GM10847 (cell line): Measurements from ENCODE around the gene TPO.

Experiments used
- POLR2A ChIP-seq: IDR thresholded peaks from 2 replicates; pipeline ENCODE4 v1.6.1; 2011; ENCODE audit not compliant: insufficient read length; ENCODE audit errors: extremely low read depth

The TPO gene

GRCh38 chr2:1460851-1461418 is 47.7 kb downstream of the TPO start:
- no peak for TF ChIP-seq POLR2A

GRCh38 chr2:1461507-1462390 is 48.5 kb downstream of the TPO start:
- TF ChIP-seq POLR2A, result no peak

GRCh38 chr2:1462994-1463393 is 49.7 kb downstream of the TPO start:
- no peak for TF ChIP-seq POLR2A

DNA sequence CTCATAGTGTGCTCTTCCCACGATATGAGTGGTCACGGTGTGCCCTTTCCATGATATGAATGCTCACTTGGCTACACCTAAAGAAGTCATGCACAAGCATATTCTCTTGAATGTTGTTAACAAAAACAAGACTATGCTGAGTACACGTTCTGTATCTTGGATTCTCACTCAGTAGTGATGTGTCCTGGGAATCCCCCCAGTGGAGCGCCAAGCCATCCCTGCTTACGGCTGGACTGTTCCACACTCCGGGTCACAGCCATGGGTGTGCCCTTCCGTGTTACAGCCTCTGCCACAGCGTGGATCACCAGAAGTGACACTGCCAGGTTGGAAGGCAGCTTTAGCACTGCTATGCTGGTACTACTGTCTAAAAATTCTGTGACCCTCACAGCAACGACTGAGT is 59.1 kb downstream of the TPO start:
- TF ChIP-seq POLR2A, result no peak

GRCh38 chr2:1476617-1477195 is 63.4 kb downstream of the TPO start:
- TF ChIP-seq POLR2A, result no peak

DNA sequence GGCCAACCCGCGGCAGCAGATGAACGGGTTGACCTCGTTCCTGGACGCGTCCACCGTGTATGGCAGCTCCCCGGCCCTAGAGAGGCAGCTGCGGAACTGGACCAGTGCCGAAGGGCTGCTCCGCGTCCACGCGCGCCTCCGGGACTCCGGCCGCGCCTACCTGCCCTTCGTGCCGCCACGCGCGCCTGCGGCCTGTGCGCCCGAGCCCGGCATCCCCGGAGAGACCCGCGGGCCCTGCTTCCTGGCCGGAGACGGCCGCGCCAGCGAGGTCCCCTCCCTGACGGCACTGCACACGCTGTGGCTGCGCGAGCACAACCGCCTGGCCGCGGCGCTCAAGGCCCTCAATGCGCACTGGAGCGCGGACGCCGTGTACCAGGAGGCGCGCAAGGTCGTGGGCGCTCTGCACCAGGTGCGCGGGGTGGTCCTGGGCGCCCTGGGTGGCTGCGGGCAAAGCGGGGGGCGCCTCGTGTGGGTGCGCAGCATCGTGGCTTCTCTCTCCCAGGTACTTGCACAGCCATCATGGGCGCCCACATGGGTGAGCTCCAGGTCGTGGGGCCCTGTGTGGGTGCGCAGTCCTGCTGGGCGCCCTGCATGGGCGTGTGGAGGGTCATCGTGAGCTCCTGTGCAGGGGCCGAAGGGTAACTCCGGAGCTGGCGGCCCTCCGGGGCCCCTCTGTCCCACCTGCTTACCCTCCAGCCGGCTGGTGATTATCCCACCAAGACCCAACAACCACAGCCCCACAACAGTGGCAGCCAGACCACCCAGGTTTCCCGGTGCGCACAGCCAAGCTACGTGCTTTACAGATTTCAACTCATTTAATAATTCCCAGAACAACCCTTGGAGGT is 64.2 kb downstream of the TPO start:
- no peak for TF ChIP-seq POLR2A

DNA sequence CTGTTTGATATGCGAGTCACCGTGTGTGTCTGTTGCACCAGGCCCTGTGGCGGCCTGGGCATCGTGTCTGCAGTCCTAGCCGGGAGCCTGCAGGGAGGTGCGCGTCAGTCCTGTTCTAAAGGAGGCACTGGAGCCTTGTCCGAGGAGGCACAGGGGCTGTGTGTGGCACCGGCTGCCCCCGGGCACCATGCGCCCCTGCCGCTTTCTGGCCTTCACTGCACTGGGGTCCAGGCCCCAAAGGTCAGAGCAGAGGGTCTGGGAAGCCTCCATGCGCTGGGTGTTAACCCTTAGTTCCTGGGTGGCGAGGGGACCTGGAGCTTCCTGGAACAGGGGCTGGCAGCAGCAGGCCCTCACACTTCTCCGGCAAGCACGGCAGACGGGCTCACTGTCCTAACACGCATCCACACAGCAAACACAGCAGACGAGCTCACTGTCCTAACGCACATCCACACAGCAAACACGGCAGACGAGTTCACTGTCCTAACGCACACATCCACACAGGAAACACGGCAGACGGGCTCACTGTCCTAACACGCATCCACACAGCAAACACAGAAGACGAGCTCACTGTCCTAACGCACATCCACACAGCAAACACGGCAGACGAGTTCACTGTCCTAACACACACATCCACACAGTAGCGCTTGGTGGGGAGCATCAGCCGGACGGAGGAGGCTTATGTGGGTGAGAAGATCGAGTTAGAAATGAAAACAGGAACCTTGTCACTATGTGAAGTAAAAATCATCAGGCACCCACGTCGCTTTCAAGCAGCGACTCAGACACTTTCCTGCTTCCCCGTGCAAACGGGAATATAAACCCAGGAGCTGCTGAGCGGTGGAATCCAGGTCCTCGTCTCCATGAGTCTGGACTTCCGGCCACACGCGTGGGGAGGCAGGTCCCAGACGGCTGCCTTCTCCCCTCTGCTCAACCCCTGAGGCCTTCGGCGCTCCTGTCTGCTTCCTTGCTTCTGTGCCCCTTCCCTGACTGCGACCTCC is 65.3 kb downstream of the TPO start:
- no peak for TF ChIP-seq POLR2A

DNA sequence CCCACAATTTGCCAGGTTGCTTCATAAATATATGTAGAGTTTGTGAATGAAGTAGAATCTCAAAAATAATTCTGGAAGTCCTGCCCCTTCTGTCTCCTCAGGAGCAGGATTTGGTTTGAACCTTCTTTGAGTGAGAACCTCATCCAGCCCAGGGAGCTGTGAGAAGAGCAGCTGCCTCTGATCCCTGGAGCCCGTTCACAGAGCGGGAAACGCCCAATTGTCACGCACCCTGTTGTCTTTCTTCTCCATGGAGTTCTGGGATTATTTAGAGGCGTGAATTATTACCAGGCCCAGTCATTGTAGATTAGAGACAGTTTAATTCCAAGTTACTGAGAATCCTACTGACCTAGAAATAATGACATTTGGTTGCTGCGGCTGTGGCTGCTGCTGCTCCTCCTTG is 66.1 kb downstream of the TPO start:
- no peak for TF ChIP-seq POLR2A

- TF ChIP-seq POLR2A, result no peak
Observed at GRCh38 chr2:1480671-1481076, 67.4 kb downstream of the TPO start.

- TF ChIP-seq POLR2A, result no peak
Observed at GRCh38 chr2:1481406-1482252, 68.4 kb downstream of the TPO start.

- TF ChIP-seq POLR2A, result no peak
Observed at GRCh38 chr2:1482253-1482675, 69.0 kb downstream of the TPO start.

DNA sequence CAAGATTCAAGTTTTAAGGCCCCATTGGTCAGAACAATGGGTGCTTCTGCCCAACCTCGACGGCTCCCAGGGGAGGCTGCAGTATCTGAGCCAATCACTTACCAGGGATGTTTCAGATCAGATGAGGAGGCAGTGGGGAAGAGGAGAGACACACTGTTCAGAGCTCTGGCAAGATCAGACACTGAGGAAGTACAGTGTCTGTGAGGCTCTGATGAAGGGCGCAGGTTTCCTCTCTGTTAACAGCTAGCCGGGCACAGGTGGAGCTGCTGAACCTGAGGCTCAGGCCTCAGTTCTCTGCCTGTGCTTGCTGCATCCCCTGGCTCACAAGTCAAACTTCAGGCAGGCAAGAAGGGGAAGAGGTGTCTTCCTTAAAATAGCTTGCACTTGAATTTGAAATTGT is 69.7 kb downstream of the TPO start:
- TF ChIP-seq POLR2A, result no peak

DNA sequence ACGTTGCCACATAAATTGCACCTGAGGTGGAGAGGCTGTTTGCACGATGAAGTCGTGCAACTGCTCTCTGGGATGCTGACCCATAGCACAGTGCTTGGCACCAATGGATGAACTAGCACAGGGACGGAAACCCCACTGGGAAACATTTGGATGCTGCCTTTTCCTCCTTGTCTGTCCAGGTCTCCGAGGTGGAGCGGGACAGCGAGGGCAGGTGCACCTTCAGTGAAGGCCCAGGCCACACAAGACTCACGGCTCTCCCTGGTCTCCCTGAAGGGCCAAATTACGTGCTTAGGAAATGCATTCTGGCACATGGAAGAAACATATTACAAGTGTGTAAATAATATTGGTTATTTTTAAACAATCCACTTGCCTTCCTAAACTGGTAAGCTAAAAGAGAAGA is 70.3 kb downstream of the TPO start:
- TF ChIP-seq POLR2A, result no peak
